Measurements from ENCODE around the gene AGBL5.
"Not testable (repeated sequence)": the region's sequence is repeated elsewhere in the genome, so short reads cannot be mapped to it uniquely, and the experiment has no call there.

Gene AGBL5

DNA sequence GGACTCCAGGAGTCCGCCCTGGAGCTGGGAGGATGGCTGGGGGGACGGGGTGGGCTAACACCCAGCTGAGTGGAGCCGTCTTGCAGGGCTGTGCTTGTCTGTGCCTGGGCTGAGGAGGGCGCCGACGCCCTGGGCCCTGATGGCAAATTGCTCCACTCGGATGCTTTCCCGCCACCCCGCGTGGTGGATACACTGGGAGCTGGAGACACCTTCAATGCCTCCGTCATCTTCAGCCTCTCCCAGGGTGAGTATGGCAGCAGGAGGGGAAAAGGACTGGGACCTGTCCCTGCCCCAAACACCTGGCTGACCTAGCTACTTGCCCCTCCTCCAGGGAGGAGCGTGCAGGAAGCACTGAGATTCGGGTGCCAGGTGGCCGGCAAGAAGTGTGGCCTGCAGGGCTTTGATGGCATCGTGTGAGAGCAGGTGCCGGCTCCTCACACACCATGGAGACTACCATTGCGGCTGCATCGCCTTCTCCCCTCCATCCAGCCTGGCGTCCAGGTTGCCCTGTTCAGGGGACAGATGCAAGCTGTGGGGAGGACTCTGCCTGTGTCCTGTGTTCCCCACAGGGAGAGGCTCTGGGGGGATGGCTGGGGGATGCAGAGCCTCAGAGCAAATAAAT lies 48.0 kb downstream of the AGBL5 start:
- no peak overlapping the region for H3K9ac ChIP-seq (ENCODE audit: low read depth in 1 of 2, low read length in 2 of 2)
- peaks cover 16 to 17% of the 10 kb centered on the region in 2 donors for H3K4me1 ChIP-seq (ENCODE audit: control insufficient read depth in 1 of 2, insufficient read depth in 2 of 2, low read length in 2 of 2)
- no peaks in the 10 kb centered on the region for H3K9me3 ChIP-seq (ENCODE audit: control insufficient read depth in 1 of 2, low read length in 2 of 2)
- H3K27ac ChIP-seq (ENCODE audit: low read depth, low read length): no peak overlapping the region
- H3K36me3 ChIP-seq (ENCODE audit: control insufficient read depth in 1 of 2, insufficient read depth in 2 of 2, low read length in 2 of 2): peaks cover 20 to 55% of the 10 kb centered on the region in 2 donors
- no peak overlapping the region for H3K4me3 ChIP-seq (ENCODE audit: low read depth in 1 of 2, low read length in 2 of 2)
- H3K27me3 ChIP-seq (ENCODE audit: control insufficient read depth in 1 of 2, insufficient read depth in 2 of 2, low read length in 2 of 2): no peaks in the 10 kb centered on the region

DNA sequence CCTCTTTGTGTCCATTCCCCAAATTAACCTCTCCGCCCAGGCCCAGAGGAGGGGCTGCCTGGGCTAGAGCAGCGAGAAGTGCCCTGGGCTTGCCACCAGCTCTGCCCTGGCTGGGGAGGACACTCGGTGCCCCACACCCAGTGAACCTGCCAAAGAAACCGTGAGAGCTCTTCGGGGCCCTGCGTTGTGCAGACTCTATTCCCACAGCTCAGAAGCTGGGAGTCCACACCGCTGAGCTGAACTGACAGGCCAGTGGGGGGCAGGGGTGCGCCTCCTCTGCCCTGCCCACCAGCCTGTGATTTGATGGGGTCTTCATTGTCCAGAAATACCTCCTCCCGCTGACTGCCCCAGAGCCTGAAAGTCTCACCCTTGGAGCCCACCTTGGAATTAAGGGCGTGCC lies 48.6 kb downstream of the AGBL5 start:
- Histone ChIP-seq H3K27me3 (ENCODE audit: control insufficient read depth in 1 of 2, insufficient read depth in 2 of 2, low read length in 2 of 2) (no peaks in the 10 kb centered on the region), H3K9ac (ENCODE audit: low read depth in 1 of 2, low read length in 2 of 2) (no peak overlapping the region), H3K4me3 (ENCODE audit: low read depth in 1 of 2, low read length in 2 of 2) (no peak overlapping the region), H3K4me1 (ENCODE audit: control insufficient read depth in 1 of 2, insufficient read depth in 2 of 2, low read length in 2 of 2) (peaks cover 11% of the 10 kb centered on the region in 2 donors), H3K9me3 (ENCODE audit: control insufficient read depth in 1 of 2, low read length in 2 of 2) (no peaks in the 10 kb centered on the region), H3K36me3 (ENCODE audit: control insufficient read depth in 1 of 2, insufficient read depth in 2 of 2, low read length in 2 of 2) (peaks cover 20 to 51% of the 10 kb centered on the region in 2 donors), H3K27ac (ENCODE audit: low read depth, low read length) (no peak overlapping the region)

- Histone ChIP-seq H3K27ac (ENCODE audit: low read depth, low read length) (no peak overlapping the region), H3K27me3 (ENCODE audit: control insufficient read depth in 1 of 2, insufficient read depth in 2 of 2, low read length in 2 of 2) (no peaks in the 10 kb centered on the region), H3K9me3 (ENCODE audit: control insufficient read depth in 1 of 2, low read length in 2 of 2) (no peaks in the 10 kb centered on the region), H3K4me1 (ENCODE audit: control insufficient read depth in 1 of 2, insufficient read depth in 2 of 2, low read length in 2 of 2) (no peaks in the 10 kb centered on the region), H3K36me3 (ENCODE audit: control insufficient read depth in 1 of 2, insufficient read depth in 2 of 2, low read length in 2 of 2) (peaks cover 14 to 32% of the 10 kb centered on the region in 2 donors), H3K9ac (ENCODE audit: low read depth in 1 of 2, low read length in 2 of 2) (no peak overlapping the region), H3K4me3 (ENCODE audit: low read depth in 1 of 2, low read length in 2 of 2) (no peak overlapping the region)
Measured at GRCh38 chr2:27102329-27102728, 50.9 kb downstream of the AGBL5 start.

DNA sequence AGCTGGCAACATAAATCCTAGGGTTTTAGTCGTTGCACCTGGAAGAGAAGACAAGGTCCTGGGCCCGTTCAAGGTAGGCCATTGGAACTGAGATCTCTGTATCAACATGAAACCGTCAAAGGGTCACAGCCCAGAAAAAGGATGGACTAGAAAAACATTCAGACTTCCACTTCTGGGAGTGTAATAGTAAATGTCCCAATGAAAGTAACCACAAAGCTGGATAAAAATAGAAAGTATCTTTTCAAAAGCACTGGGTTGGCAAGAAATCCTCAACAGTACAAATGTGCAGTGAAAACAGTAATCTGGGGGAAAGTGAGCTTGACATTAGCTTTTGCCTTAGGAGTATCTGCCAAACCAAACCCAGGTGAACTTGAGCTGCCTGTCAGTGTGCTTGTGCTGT lies 54.5 kb downstream of the AGBL5 start:
- Histone ChIP-seq H3K9me3 (ENCODE audit: control insufficient read depth in 1 of 2, low read length in 2 of 2) (no peaks in the 10 kb centered on the region), H3K27me3 (ENCODE audit: control insufficient read depth in 1 of 2, insufficient read depth in 2 of 2, low read length in 2 of 2) (no peaks in the 10 kb centered on the region), H3K4me3 (ENCODE audit: low read depth in 1 of 2, low read length in 2 of 2) (no peak overlapping the region), H3K9ac (ENCODE audit: low read depth in 1 of 2, low read length in 2 of 2) (no peak overlapping the region), H3K27ac (ENCODE audit: low read depth, low read length) (no peak overlapping the region), H3K4me1 (ENCODE audit: control insufficient read depth in 1 of 2, insufficient read depth in 2 of 2, low read length in 2 of 2) (no peaks in the 10 kb centered on the region), H3K36me3 (ENCODE audit: control insufficient read depth in 1 of 2, insufficient read depth in 2 of 2, low read length in 2 of 2) (peaks cover 0 to 2% of the 10 kb centered on the region in 2 donors)

DNA sequence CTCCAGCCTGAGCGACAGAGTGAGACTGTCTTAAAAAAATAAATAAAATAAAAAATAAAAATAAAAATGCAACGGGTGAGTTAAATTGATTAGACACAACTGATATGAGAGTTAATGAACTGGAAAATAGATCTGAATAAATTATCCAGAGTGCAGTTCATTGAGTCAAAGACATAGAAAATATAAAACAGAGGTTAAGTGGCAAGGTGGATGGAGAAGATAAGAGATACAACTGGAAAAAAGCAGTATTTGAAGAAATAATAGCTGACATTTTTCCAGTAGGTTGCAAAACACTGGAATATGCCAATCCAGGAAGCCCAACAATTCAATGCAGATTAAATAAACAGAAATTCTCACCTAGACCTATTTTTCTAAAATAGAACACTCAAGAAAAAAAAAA lies 56.8 kb downstream of the AGBL5 start:
- Histone ChIP-seq H3K4me1 (ENCODE audit: control insufficient read depth in 1 of 2, insufficient read depth in 2 of 2, low read length in 2 of 2) (no peaks in the 10 kb centered on the region), H3K4me3 (ENCODE audit: low read depth in 1 of 2, low read length in 2 of 2) (no peak overlapping the region), H3K9me3 (ENCODE audit: control insufficient read depth in 1 of 2, low read length in 2 of 2) (no peaks in the 10 kb centered on the region), H3K36me3 (ENCODE audit: control insufficient read depth in 1 of 2, insufficient read depth in 2 of 2, low read length in 2 of 2) (no peaks in the 10 kb centered on the region), H3K27me3 (ENCODE audit: control insufficient read depth in 1 of 2, insufficient read depth in 2 of 2, low read length in 2 of 2) (no peaks in the 10 kb centered on the region), H3K9ac (ENCODE audit: low read depth in 1 of 2, low read length in 2 of 2) (no peak overlapping the region), H3K27ac (ENCODE audit: low read depth, low read length) (no peak overlapping the region)

- no peaks in the 10 kb centered on the region for H3K4me1 ChIP-seq (ENCODE audit: control insufficient read depth in 1 of 2, insufficient read depth in 2 of 2, low read length in 2 of 2)
- H3K36me3 ChIP-seq (ENCODE audit: control insufficient read depth in 1 of 2, insufficient read depth in 2 of 2, low read length in 2 of 2): no peaks in the 10 kb centered on the region
- H3K9me3 ChIP-seq (ENCODE audit: control insufficient read depth in 1 of 2, low read length in 2 of 2): no peaks in the 10 kb centered on the region
Measured at GRCh38 chr2:27109083-27109482, 57.6 kb downstream of the AGBL5 start.

GRCh38 chr2:27110603-27111352 lies 59.3 kb downstream of the AGBL5 start:
- not testable (repeated sequence) for H3K4me1 ChIP-seq (ENCODE audit: control insufficient read depth in 1 of 2, insufficient read depth in 2 of 2, low read length in 2 of 2); H3K9me3 ChIP-seq (ENCODE audit: control insufficient read depth in 1 of 2, low read length in 2 of 2); H3K9ac ChIP-seq (ENCODE audit: low read depth in 1 of 2, low read length in 2 of 2); H3K36me3 ChIP-seq (ENCODE audit: control insufficient read depth in 1 of 2, insufficient read depth in 2 of 2, low read length in 2 of 2); H3K27ac ChIP-seq (ENCODE audit: low read depth, low read length); H3K27me3 ChIP-seq (ENCODE audit: control insufficient read depth in 1 of 2, insufficient read depth in 2 of 2, low read length in 2 of 2); H3K4me3 ChIP-seq (ENCODE audit: low read depth in 1 of 2, low read length in 2 of 2)

More at GRCh38 chr2:27109083-27109482, 57.6 kb downstream of the AGBL5 start:
- Histone ChIP-seq H3K27me3 (ENCODE audit: control insufficient read depth in 1 of 2, insufficient read depth in 2 of 2, low read length in 2 of 2) (no peaks in the 10 kb centered on the region), H3K4me3 (ENCODE audit: low read depth in 1 of 2, low read length in 2 of 2) (no peak overlapping the region), H3K9ac (ENCODE audit: low read depth in 1 of 2, low read length in 2 of 2) (no peak overlapping the region), H3K27ac (ENCODE audit: low read depth, low read length) (no peak overlapping the region)

DNA sequence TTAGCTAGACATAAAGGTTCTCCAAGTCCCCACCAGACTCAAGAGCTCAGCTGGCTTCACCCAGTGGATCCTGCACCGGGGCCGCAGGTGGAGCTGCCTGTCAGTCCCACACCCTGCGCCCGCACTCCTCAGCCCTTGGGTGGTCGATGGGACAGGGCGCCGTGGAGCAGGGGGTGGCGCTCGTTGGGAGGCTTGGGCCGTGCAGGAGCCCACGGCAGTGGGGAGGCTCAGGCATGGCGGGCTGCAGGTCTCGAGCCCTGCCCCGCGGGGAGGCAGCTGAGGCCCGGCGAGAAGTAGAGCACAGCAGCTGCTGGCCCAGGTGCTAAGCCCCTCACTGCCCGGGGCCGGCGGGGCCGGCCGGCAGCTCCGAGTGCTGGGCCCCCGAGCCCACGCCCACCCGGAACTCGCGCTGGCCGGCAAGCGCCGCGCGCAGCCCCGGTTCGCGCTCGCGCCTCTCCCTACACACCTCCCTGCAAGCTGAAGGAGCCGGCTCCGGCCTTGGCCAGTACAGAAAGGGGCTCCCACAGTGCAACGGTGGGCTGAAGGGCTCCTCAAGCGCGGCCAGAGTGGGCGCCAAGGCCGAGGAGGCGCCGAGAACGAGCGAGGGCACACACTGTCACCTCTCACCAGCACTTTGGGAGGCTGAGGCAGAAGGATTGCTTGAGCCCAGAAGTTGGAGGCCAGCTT lies 60.1 kb downstream of the AGBL5 start:
- not testable (repeated sequence) for H3K9me3 ChIP-seq (ENCODE audit: control insufficient read depth in 1 of 2, low read length in 2 of 2); H3K4me3 ChIP-seq (ENCODE audit: low read depth in 1 of 2, low read length in 2 of 2); H3K9ac ChIP-seq (ENCODE audit: low read depth in 1 of 2, low read length in 2 of 2); H3K27ac ChIP-seq (ENCODE audit: low read depth, low read length); H3K27me3 ChIP-seq (ENCODE audit: control insufficient read depth in 1 of 2, insufficient read depth in 2 of 2, low read length in 2 of 2); H3K36me3 ChIP-seq (ENCODE audit: control insufficient read depth in 1 of 2, insufficient read depth in 2 of 2, low read length in 2 of 2); H3K4me1 ChIP-seq (ENCODE audit: control insufficient read depth in 1 of 2, insufficient read depth in 2 of 2, low read length in 2 of 2)

DNA sequence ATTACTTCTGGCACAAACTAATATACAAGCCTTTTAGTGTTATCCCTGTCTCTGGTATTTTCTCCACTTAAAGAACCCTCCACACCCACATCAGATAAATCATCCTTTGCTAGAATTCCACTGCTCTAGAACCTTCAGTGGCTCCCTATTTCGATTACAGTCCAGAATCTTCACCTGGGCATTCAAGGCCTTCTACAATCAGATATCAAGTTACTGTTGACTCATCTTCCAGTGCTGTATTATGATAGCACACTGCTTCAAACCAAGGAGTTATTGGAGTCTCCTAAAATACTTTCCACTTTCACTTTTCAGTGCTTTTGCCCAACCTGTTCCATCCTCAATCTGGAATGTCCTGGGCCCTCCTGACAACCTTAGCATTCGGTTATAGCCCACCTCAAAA lies 64.1 kb downstream of the AGBL5 start:
- Histone ChIP-seq H3K27me3 (ENCODE audit: control insufficient read depth in 1 of 2, insufficient read depth in 2 of 2, low read length in 2 of 2) (peaks cover 12% of the 10 kb centered on the region in 2 donors), H3K4me1 (ENCODE audit: control insufficient read depth in 1 of 2, insufficient read depth in 2 of 2, low read length in 2 of 2) (peaks cover 4 to 9% of the 10 kb centered on the region in 2 donors), H3K36me3 (ENCODE audit: control insufficient read depth in 1 of 2, insufficient read depth in 2 of 2, low read length in 2 of 2) (no peaks in the 10 kb centered on the region), H3K9me3 (ENCODE audit: control insufficient read depth in 1 of 2, low read length in 2 of 2) (no peaks in the 10 kb centered on the region), H3K27ac (ENCODE audit: low read depth, low read length) (no peak overlapping the region), H3K9ac (ENCODE audit: low read depth in 1 of 2, low read length in 2 of 2) (no peak overlapping the region), H3K4me3 (ENCODE audit: low read depth in 1 of 2, low read length in 2 of 2) (no peak overlapping the region)

- no peaks in the 10 kb centered on the region for H3K9me3 ChIP-seq (ENCODE audit: control insufficient read depth in 1 of 2, low read length in 2 of 2)
- peaks cover 12% of the 10 kb centered on the region in 2 donors for H3K27me3 ChIP-seq (ENCODE audit: control insufficient read depth in 1 of 2, insufficient read depth in 2 of 2, low read length in 2 of 2)
- peaks cover 5 to 14% of the 10 kb centered on the region in 2 donors for H3K4me1 ChIP-seq (ENCODE audit: control insufficient read depth in 1 of 2, insufficient read depth in 2 of 2, low read length in 2 of 2)
- no peaks in the 10 kb centered on the region for H3K36me3 ChIP-seq (ENCODE audit: control insufficient read depth in 1 of 2, insufficient read depth in 2 of 2, low read length in 2 of 2)
- peak overlapping the region; percentile 37 to 58 for H3K4me3 ChIP-seq (ENCODE audit: low read depth in 1 of 2, low read length in 2 of 2)
- H3K27ac ChIP-seq (ENCODE audit: low read depth, low read length): no peak overlapping the region
- no peak overlapping the region for H3K9ac ChIP-seq (ENCODE audit: low read depth in 1 of 2, low read length in 2 of 2)
Measured at GRCh38 chr2:27117995-27118524, 66.6 kb downstream of the AGBL5 start.
